HG02763 (cell line): ENCODE data around the gene DDX19B.
"Not testable (repeated sequence)": the region's sequence is repeated elsewhere in the genome, so short reads cannot be mapped to it uniquely, and the experiment has no call there.

ENCODE experiments used
- ATAC-seq: cut with Tn5 transposase; IDR thresholded peaks from one replicate; pipeline ENCODE4 v1.9.1; 2021; ENCODE audit warnings: mild to moderate bottlenecking, moderate library complexity; ENCODE audit not compliant: unreplicated experiment

DDX19B gene

GRCh38 chr16:70348991-70349390 lies 50.0 kb downstream of the DDX19B start:
- ATAC-seq, result no peak

GRCh38 chr16:70349783-70350182 lies 50.8 kb downstream of the DDX19B start:
- no peak for ATAC-seq

GRCh38 chr16:70359552-70359951 lies 60.6 kb downstream of the DDX19B start:
- no peak for ATAC-seq

GRCh38 chr16:70364399-70364798 lies 65.4 kb downstream of the DDX19B start:
- ATAC-seq, result no peak

GRCh38 chr16:70370145-70370544 lies 71.2 kb downstream of the DDX19B start:
- ATAC-seq, result not testable (repeated sequence)

GRCh38 chr16:70370924-70371323 lies 71.9 kb downstream of the DDX19B start:
- ATAC-seq, result no peak

GRCh38 chr16:70372921-70373728 lies 74.1 kb downstream of the DDX19B start:
- ATAC-seq, result no peak

GRCh38 chr16:70374213-70374612 lies 75.2 kb downstream of the DDX19B start:
- no peak for ATAC-seq

- ATAC-seq, result no peak
Observed at GRCh38 chr16:70375636-70376611, 76.9 kb downstream of the DDX19B start.

GRCh38 chr16:70377782-70378181 lies 78.8 kb downstream of the DDX19B start:
- ATAC-seq, result no peak

GRCh38 chr16:70378869-70379493 lies 80.0 kb downstream of the DDX19B start:
- no peak for ATAC-seq

- ATAC-seq, result peak; percentile 7
Observed at GRCh38 chr16:70380248-70380918, 81.4 kb downstream of the DDX19B start.

- ATAC-seq, result peak; percentile 92
Observed at GRCh38 chr16:70380919-70381603, 82.1 kb downstream of the DDX19B start.

- ATAC-seq, result no peak
Observed at GRCh38 chr16:70381604-70382342, 82.8 kb downstream of the DDX19B start.

- ATAC-seq, result no peak
Observed at GRCh38 chr16:70383421-70383960, 84.5 kb downstream of the DDX19B start.
